Measurements from ENCODE around the gene MT1A. TPM values are rescaled to one million over a fixed set of nuclear protein-coding genes. Genes with fewer than 3 reads are reported as not detected.

The MT1A gene
- polyA plus RNA-seq, result 0.31 TPM
- long read RNA-seq, donor 1, partial matches to known transcripts, result 0 of 1 reads
- long read RNA-seq, donor 1, other reads (novel, unspliced or antisense), result 0 of 1 reads
- long read RNA-seq, donor 2, partial matches to known transcripts, result 0 of 1 reads
- long read RNA-seq, donor 2, other reads (novel, unspliced or antisense), result 0 of 1 reads
- long read RNA-seq, donor 3, result 0 reads
- long read RNA-seq, donor 4, result 0 reads
- long read RNA-seq, donor 5, result 0 reads
- long read RNA-seq, donor 6, result 0 reads
- long read RNA-seq, donor 7, result 0 reads
- long read RNA-seq, donor 8, result 0 reads
- long read RNA-seq, donor 9, result 0 reads
- long read RNA-seq, donor 10, result 0 reads
- long read RNA-seq, donor 11, result 0 reads

- DNase-seq, result peak; percentile 45 to 68
- Histone ChIP-seq H3K27me3 (ENCODE audit: control insufficient read depth, insufficient read depth, low read length) (peaks cover 92% of the 10 kb centered on the region), H3K27ac (ENCODE audit: low read length) (no peak within 1 kb of the TSS), H3K4me3 (ENCODE audit: low read length) (peak within 1 kb of the TSS; percentile 39), H3K9me3 (ENCODE audit: control insufficient read depth, low read depth, low read length) (no peaks in the 10 kb centered on the region), H3K4me1 (ENCODE audit: control insufficient read depth, insufficient read depth, low read length) (peaks cover 15% of the 10 kb centered on the region), H3K36me3 (ENCODE audit: control insufficient read depth, insufficient read depth, low read length) (no peaks in the 10 kb centered on the region)
- WGBS (ENCODE audit: insufficient coverage, low lambda C conversion rate), result no CpG with 5 or more reads among the region's 68 CpGs
These were observed at the start of gene MT1A for GRCh38 chr16:56637814-56638750. MT1A (plus strand) TSS chr16:56638666; CDS start chr16:56638739, 73 bp downstream.

- peaks cover 12% of the 10 kb centered on the region for H3K4me1 ChIP-seq (ENCODE audit: control insufficient read depth, insufficient read depth, low read length)
- no peaks in the 10 kb centered on the region for H3K36me3 ChIP-seq (ENCODE audit: control insufficient read depth, insufficient read depth, low read length)
- H3K9me3 ChIP-seq (ENCODE audit: control insufficient read depth, low read depth, low read length), result no peaks in the 10 kb centered on the region
- no CpG with 5 or more reads among the region's 9 CpGs for WGBS (ENCODE audit: insufficient coverage, low lambda C conversion rate)
- H3K4me3 ChIP-seq (ENCODE audit: low read length), result peak overlapping the region; percentile 16
- H3K27me3 ChIP-seq (ENCODE audit: control insufficient read depth, insufficient read depth, low read length), result peaks cover 52% of the 10 kb centered on the region
- DNase-seq, result no peak
- no peak overlapping the region for H3K27ac ChIP-seq (ENCODE audit: low read length)
These were observed 49.7 kb upstream of the MT1A start for GRCh38 chr16:56588781-56589140.

GRCh38 chr16:56589141-56590039 is 49.1 kb upstream of the MT1A start, which contains the start of gene MT3:
MT3 (plus strand) TSS chr16:56589528; CDS start chr16:56589591, 63 bp downstream.
- H3K9me3 ChIP-seq (ENCODE audit: control insufficient read depth, low read depth, low read length), result no peaks in the 10 kb centered on the region
- H3K4me3 ChIP-seq (ENCODE audit: low read length), result peak within 1 kb of the TSS; percentile 28
- peaks cover 50% of the 10 kb centered on the region for H3K27me3 ChIP-seq (ENCODE audit: control insufficient read depth, insufficient read depth, low read length)
- peak in 1 of 2 donors; percentile 62 for DNase-seq
- H3K27ac ChIP-seq (ENCODE audit: low read length), result no peak within 1 kb of the TSS
- no peaks in the 10 kb centered on the region for H3K36me3 ChIP-seq (ENCODE audit: control insufficient read depth, insufficient read depth, low read length)
- WGBS (ENCODE audit: insufficient coverage, low lambda C conversion rate), result no CpG with 5 or more reads among the region's 87 CpGs
- H3K4me1 ChIP-seq (ENCODE audit: control insufficient read depth, insufficient read depth, low read length), result peaks cover 12% of the 10 kb centered on the region

GRCh38 chr16:56591377-56592060 is 46.9 kb upstream of the MT1A start:
- H3K27ac ChIP-seq (ENCODE audit: low read length), result no peak overlapping the region
- WGBS (ENCODE audit: insufficient coverage, low lambda C conversion rate), result no CpG with 5 or more reads among the region's 4 CpGs
- no peaks in the 10 kb centered on the region for H3K36me3 ChIP-seq (ENCODE audit: control insufficient read depth, insufficient read depth, low read length)
- H3K4me3 ChIP-seq (ENCODE audit: low read length), result no peak overlapping the region
- no peaks in the 10 kb centered on the region for H3K9me3 ChIP-seq (ENCODE audit: control insufficient read depth, low read depth, low read length)
- H3K4me1 ChIP-seq (ENCODE audit: control insufficient read depth, insufficient read depth, low read length), result peaks cover 12% of the 10 kb centered on the region
- peaks cover 41% of the 10 kb centered on the region for H3K27me3 ChIP-seq (ENCODE audit: control insufficient read depth, insufficient read depth, low read length)
- DNase-seq, result peak in 1 of 2 donors; percentile 50

GRCh38 chr16:56593573-56594291 is 44.7 kb upstream of the MT1A start:
- Histone ChIP-seq H3K4me3 (ENCODE audit: low read length) (no peak overlapping the region), H3K36me3 (ENCODE audit: control insufficient read depth, insufficient read depth, low read length) (no peaks in the 10 kb centered on the region), H3K27ac (ENCODE audit: low read length) (no peak overlapping the region), H3K9me3 (ENCODE audit: control insufficient read depth, low read depth, low read length) (no peaks in the 10 kb centered on the region), H3K4me1 (ENCODE audit: control insufficient read depth, insufficient read depth, low read length) (peaks cover 12% of the 10 kb centered on the region), H3K27me3 (ENCODE audit: control insufficient read depth, insufficient read depth, low read length) (peaks cover 21% of the 10 kb centered on the region)
- WGBS (ENCODE audit: insufficient coverage, low lambda C conversion rate), result 100% methylated on average over 1 of the region's 6 CpGs
- no peak for DNase-seq

- no peak for DNase-seq
These were observed 44.2 kb upstream of the MT1A start for GRCh38 chr16:56594292-56594619.

GRCh38 chr16:56600398-56600999 is 38.0 kb upstream of the MT1A start:
- Histone ChIP-seq H3K36me3 (ENCODE audit: control insufficient read depth, insufficient read depth, low read length) (no peaks in the 10 kb centered on the region), H3K4me1 (ENCODE audit: control insufficient read depth, insufficient read depth, low read length) (no peaks in the 10 kb centered on the region), H3K4me3 (ENCODE audit: low read length) (no peak overlapping the region), H3K27ac (ENCODE audit: low read length) (no peak overlapping the region), H3K9me3 (ENCODE audit: control insufficient read depth, low read depth, low read length) (no peaks in the 10 kb centered on the region), H3K27me3 (ENCODE audit: control insufficient read depth, insufficient read depth, low read length) (peaks cover 12% of the 10 kb centered on the region)
- DNase-seq, result no peak
- WGBS (ENCODE audit: insufficient coverage, low lambda C conversion rate), result no CpG with 5 or more reads among the region's 8 CpGs

More at GRCh38 chr16:56594292-56594619, 44.2 kb upstream of the MT1A start:
- peaks cover 15% of the 10 kb centered on the region for H3K27me3 ChIP-seq (ENCODE audit: control insufficient read depth, insufficient read depth, low read length)
- H3K4me3 ChIP-seq (ENCODE audit: low read length), result no peak overlapping the region
- no peaks in the 10 kb centered on the region for H3K9me3 ChIP-seq (ENCODE audit: control insufficient read depth, low read depth, low read length)
- H3K36me3 ChIP-seq (ENCODE audit: control insufficient read depth, insufficient read depth, low read length), result no peaks in the 10 kb centered on the region
- H3K27ac ChIP-seq (ENCODE audit: low read length), result no peak overlapping the region
- WGBS (ENCODE audit: insufficient coverage, low lambda C conversion rate), result no CpG with 5 or more reads among the region's 5 CpGs
- H3K4me1 ChIP-seq (ENCODE audit: control insufficient read depth, insufficient read depth, low read length), result peaks cover 12% of the 10 kb centered on the region

GRCh38 chr16:56601325-56601724 is 37.1 kb upstream of the MT1A start:
- Histone ChIP-seq H3K4me3 (ENCODE audit: low read length) (no peak overlapping the region), H3K4me1 (ENCODE audit: control insufficient read depth, insufficient read depth, low read length) (no peaks in the 10 kb centered on the region), H3K27me3 (ENCODE audit: control insufficient read depth, insufficient read depth, low read length) (peaks cover 12% of the 10 kb centered on the region), H3K27ac (ENCODE audit: low read length) (no peak overlapping the region), H3K9me3 (ENCODE audit: control insufficient read depth, low read depth, low read length) (no peaks in the 10 kb centered on the region), H3K36me3 (ENCODE audit: control insufficient read depth, insufficient read depth, low read length) (no peaks in the 10 kb centered on the region)
- DNase-seq, result no peak
- WGBS (ENCODE audit: insufficient coverage, low lambda C conversion rate), result no CpG with 5 or more reads among the region's 9 CpGs

GRCh38 chr16:56603589-56603988 is 34.9 kb upstream of the MT1A start:
- DNase-seq, result peak; percentile 52 to 62
- no peak overlapping the region for H3K4me3 ChIP-seq (ENCODE audit: low read length)
- H3K36me3 ChIP-seq (ENCODE audit: control insufficient read depth, insufficient read depth, low read length), result no peaks in the 10 kb centered on the region
- peaks cover 12% of the 10 kb centered on the region for H3K27me3 ChIP-seq (ENCODE audit: control insufficient read depth, insufficient read depth, low read length)
- H3K9me3 ChIP-seq (ENCODE audit: control insufficient read depth, low read depth, low read length), result no peaks in the 10 kb centered on the region
- no CpG with 5 or more reads among the region's 4 CpGs for WGBS (ENCODE audit: insufficient coverage, low lambda C conversion rate)
- H3K4me1 ChIP-seq (ENCODE audit: control insufficient read depth, insufficient read depth, low read length), result peaks cover 14% of the 10 kb centered on the region
- no peak overlapping the region for H3K27ac ChIP-seq (ENCODE audit: low read length)
